GM21786 (cell line): Measurements from ENCODE around the gene GNS.

Experiments used
- ATAC-seq: cut with Tn5 transposase; IDR thresholded peaks from one replicate; pipeline ENCODE4 v1.9.1; 2021; ENCODE audit not compliant: unreplicated experiment

GNS gene

DNA sequence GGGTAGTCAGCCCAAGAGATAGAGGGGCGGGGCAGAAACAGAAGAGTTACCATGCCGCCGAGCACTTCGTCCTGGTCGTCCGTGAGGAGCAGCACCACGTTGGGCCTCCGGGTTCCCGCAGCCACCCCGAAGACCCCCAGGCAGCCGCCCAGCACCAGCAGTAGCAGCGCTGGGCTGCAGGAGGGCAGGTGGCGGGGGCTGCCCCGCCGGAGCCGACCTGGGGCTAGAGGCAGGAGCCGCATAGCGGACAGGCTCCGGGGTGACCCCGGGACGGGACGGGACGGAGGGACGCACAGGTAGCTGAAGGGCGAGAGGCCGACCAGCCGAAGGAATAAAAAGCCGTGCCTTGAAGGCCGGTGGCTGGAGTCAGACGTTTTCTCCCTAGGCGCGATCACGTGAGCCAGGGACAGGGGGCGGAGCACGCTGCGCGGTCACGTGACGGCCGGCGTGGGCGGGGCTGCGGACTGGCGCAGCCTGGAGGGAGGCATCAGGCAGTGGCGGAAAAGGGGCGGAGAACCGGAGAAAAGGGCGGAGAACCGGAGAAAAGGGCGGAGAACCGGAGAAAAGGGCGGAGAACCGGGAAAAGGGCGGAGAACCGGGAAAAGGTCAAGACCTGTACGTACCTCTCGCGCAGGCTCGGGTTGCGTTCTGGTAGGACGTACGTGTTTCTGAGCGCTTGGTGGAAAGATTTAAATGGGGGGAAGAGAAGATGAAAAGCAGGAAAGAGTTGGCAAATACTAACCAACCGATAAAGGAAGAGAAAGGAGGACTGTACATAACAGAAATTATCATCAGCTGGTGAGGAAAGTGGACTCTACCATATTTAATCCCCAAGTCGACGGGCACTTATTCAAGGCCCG lies at the start of gene GNS:
Gene GNS (minus strand): TSS at position 372 of the 860 bp plus-strand sequence. CDS start 130 bp downstream, at position 242.
- ATAC-seq = peak; percentile 70

DNA sequence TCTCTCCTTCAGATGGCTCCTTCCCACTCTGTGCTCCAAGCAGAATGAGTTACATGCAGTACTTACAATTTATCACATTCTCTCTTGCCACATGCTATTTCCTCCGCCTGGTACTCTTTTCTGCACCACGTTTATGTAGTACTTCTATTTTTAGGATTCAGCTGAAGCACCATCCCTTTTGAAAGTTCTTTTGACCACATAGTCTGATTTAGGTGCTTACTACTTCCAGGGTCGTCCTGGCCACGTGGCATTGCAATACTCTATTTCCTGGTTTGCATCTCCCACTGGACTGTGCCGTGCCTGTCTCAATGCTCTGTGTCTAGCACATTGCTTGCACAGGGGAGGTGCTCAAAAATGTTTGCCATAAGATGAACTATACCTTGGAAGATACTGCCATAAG lies 48.9 kb upstream of the GNS start:
- ATAC-seq = peak; percentile 66

DNA sequence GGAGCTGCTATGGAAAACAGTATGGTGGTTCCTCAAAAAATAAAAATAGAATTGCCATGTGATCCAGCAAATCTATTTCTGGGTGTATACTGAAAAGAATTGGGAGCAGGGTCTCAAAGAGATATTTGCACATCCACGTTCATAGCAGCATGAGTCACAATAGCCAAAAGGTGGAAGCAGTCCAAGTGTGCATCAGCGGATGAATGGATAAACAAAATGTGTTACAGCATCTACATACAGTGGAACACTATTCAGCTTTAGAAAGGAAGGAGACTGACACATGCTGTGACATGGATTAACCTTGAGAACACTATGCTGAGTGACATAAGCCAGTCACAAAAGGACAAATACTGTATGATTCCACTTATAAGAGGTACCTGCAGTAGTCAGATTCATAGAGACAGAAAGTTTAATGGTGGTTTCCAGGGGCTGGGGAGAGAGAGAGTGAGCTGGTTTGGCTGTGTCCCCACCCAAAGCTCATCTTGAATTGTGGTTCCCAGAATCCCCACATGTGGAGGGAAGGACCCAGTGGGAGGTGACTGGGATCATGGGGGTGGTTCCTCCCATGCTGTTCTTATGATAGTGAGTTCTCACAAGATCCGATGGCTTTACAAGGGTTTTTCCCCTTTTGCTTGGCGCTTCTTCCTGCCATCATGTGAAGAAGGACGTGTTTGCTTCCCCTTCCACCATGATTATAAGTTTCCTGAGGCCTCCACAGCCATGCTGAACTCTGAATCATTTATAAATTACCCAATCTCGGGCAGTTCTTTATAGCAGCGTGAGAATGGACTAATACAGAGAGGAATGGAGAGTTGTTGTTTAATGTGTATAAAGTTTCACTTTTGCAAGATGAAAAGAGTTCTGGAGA lies 47.6 kb upstream of the GNS start:
- ATAC-seq = no peak

DNA sequence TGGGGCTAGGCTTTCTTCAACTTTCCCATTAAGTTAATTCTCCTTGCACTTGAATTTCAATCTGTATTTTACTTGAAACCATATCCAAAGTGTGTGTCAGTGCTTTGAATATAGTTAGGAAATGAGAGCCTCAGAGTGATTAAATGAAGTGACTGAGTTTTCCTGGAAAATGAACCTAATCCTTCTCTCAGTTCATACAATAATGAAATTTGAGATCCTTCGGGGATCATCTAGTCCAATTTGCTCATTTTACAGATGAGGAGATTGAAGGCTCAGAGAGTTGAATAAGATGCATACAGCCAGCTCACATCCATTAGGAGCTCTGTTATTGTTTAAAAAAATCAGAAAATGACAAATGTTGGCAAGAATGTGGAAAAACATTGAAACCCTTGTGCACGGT lies 47.0 kb upstream of the GNS start:
- no peak for ATAC-seq

DNA sequence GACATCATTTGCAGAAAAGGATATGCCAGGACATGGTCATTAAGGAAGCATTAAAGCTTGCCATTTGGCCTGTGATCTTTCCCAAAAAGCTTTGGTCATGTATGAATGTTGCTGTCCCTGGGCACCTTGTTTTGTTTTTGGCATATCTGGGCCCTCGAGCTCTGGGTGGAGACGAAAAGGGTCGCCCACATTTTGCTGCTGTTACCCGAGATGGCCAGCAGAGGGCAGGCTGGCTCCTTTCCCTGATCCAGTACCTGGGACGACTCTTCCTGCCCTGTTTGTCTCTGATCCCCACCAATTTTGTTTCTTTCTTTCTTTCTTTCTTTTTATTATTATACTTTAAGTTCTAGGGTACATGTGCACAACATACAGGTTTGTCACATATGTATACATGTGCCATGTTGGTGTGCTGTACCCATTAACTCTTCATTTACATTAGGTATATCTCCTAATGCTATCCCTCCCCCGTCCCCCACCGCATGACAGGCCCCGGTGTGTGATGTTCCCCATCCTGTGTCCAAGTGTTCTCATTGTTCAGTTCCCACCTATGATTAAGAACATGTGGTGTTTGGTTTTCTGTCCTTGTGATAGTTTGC lies 43.1 kb upstream of the GNS start:
- peak; percentile 46 for ATAC-seq

DNA sequence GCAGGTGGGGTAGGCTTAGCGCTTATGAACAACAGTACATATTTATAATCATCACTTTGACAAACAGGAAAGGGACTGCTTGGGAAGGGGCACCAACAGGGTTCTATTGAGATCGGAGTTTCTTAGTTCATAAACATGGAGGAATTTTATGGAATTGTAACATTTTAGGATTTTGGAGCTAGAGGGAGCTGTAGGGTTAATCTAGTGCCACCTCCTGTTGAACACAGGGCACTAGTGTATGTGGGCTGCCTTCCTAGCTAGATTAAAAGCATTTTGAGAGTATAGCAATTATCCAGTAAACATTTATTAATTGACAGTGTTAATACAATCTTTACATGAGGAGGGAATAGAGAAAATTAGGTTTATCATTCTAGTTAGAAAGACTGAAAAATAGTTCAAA lies 42.2 kb upstream of the GNS start:
- no peak for ATAC-seq

DNA sequence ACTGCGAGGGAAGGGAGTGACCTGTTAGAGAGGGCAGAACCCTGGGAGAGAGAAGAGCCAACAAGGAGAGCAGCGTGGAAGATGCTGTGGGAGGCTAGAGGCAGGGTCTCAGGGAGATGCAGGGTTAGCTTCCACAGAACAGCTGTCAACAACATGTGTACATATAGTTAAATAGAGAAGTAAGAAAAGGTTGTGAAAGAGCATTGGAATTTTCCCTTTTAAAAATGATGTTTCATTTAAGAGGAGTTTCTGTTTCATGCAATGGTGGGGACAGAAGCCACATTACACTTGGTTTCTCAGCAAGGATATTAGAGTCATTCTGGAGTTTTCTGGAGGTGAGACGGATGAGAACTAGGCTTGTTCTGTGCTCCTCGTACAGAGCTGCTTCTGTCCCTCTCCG lies 41.4 kb upstream of the GNS start:
- ATAC-seq = peak; percentile 57

DNA sequence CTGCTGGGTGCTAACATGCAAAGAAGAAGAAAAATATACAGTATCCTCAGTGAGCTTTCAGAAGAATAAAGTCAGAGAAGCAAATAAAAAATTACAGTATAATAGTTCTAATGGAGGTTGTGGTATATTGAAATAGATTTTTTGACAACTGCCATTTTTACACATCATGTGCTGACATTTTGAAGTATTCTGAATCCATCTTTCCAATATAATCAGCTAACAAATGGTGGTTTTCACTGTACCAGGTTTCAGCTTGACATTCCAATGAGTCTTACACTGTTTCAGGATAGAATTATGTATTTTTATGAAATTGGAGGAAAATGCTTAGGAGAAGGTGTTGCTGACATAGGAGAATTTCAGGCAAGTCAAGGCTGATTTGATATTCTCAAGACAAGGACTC lies 39.0 kb upstream of the GNS start:
- ATAC-seq = no peak

DNA sequence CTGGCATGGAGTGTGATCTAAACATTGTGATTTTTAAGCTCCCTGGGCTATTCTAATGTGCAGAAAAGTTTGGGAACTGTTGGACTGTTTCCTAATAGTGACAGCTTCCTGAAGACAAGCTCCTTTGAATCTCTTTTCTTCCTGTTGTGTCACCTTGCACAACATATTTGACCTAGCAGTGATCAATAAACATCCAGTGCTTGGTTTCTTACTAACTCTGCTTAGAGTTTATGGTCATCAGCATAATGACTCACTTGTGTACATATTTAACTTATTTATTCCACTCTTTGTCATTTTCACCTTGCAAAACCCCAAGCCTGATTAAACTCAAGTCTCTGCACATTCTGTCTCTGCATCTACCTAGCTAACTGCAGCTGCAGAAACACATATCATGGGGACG lies 38.0 kb upstream of the GNS start:
- no peak for ATAC-seq

DNA sequence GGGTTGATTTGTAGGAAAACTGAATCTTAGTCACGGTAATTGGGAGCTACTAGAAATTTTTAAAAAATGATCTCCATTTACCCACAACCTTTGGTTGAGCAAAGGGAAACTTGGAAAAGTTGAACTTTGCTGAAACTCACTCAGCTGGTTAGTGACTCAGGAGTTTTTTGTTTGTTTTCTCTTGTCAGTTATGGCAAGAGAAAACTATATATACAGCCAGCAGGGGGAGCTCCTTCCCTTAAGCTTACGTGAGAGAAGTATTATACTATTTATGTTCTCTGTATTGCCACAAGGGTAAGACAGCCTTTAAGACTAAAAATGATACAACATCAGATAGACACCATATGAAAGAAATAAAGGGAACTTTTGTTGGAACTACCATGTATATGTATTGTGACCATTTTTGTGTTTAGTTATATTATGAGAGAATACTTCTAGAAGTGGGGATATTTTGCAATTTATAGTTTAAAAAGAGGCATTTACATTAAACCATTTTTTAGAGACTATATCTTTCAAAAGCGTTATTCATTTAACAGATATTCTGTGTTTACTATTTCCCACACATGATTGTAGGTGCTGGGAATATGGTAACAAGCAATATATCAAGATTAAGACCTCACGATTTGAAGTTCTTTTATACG lies 37.1 kb upstream of the GNS start:
- ATAC-seq = peak; percentile 85

DNA sequence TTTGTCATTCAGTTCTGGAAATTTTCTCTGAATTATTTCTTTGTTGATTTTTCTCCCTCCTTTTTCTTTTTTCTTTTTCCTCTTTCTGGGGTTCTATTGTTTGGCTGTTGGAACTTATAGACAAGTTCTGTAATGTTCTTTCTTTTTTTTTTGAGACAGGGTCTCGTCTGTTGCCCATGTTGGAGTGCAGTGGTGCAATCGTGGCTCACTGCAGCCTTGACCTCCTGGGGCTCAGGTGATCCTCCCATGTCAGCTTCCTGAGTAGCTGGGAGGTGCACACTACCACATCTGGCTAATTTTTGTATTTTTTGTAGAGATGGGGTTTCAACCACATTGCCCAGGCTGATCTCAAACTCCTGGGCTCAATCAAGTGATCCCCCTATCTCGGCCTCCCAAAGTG lies 35.1 kb upstream of the GNS start:
- ATAC-seq = no peak

DNA sequence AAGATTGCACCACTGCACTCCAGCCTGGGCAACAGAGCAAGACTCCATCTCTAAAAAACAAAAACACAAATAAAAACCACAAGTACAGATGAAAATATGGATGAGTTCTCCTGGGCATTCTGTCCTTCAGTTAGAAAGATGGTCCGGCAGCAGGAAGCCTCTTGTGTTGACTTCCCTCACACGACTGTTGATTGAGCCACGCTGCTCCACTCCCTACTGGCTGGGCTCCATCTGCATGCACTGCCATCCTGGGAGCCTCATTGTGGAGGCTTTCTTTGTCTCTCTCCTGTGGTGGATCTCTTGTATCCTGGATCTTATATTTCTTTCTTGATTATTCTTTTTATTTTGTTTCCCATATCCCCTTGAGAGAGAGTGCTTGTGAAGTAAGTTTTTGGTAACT lies 34.4 kb upstream of the GNS start:
- no peak for ATAC-seq

DNA sequence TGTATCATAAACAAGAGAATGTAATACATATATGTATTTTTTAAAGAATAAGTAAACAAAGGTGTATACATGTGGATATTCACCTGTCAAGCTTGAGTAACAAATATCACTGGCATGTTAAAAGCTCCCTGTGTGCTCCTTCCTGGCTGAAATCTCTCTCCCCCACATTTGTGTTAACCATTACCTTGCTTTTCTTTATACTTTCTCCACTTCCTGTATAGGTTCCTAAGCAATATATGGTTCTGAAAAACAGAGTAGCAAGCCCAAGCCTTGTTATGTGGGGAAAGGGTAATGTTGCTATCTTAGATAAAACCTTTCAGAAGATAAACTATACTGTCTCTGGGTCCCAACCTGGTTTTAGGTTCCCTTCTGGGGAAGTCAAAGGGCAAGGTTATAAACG lies 32.9 kb upstream of the GNS start:
- no peak for ATAC-seq

DNA sequence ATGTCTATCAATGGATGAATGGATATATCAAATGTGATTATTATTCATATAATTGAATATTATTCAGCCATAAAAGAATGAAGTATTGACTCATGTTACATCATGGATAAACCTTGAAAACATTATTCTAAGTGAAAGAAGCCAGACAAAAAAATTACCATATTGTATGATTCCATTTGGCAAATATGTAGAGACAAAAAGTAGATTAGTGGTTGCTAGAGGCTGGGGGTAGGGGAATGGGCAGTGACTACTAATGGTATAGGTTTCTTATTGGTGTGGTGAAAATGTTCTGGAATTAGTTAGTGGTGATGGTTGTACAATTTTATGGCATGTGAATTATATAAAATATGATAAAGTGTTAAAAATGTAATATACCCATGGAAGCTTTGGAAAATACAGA lies 31.8 kb upstream of the GNS start:
- no peak for ATAC-seq

DNA sequence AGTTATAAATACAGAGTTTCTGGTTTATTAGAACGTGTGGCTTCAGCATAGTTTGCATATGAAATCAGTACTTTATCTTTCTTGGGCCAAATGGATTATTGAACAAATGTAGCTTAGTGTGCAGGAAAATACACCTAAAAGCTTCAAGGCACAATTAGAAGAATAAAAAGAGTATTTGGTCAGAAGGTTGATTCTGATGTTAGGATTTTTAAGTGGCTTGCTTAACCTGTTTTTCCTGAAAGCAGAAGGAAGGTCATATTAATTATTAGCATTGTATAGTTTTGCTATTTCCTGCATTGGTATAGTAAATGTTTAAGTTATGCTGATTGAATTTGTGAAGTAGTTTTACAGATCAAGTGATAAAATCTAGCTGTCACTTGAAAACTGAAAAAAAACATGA lies 31.0 kb upstream of the GNS start:
- no peak for ATAC-seq

DNA sequence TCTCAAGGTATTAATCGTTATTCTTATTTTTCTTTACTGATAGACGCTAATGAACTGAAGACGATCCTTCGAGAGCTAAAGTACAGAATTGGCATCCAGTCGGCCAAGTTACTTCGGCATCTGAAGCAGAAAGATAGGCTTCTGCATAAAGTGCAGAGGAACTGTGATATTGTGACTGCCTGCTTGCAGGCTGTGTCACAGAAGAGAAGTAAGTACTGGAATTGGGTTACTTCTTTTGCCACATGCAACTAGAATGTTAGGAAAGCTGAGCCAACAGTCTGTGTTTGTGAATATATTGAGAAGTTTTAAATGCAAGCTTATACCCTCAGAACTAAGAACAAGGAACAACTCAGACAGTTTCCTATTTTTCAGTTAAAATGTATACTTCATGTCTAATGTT lies 26.6 kb upstream of the GNS start:
- no peak for ATAC-seq

DNA sequence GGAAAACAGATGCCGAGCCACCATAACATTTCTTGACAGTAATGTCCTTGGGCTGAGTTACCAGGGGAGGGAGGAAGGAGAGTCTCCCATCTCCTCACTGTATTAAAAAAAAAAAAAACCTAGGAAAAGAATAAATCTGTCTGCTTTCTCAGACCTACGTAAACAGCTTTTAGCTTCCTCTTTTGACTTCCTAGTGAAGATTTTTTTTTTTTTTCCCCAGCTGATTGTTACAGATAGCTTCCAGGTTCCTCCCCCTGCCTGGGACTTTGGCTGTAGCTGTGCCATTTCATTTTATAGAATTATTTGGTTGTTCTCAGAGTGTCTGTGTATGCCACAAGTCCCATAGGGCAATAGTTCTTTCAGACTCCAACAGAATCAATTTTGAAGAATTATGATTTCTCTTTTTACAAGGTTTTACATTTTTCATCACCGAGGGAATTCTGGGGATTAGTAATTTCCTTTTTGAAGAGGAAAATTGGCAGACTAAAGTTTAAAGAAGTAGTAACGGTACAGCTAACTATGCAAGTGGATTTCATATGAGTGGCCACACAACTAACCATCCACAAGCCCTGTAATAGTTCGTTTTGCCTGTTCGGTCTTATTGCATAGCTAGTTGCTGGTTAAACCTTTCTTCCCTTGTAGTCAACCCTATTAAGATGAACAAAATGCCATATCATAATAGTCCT lies 23.1 kb upstream of the GNS start:
- ATAC-seq = no peak

DNA sequence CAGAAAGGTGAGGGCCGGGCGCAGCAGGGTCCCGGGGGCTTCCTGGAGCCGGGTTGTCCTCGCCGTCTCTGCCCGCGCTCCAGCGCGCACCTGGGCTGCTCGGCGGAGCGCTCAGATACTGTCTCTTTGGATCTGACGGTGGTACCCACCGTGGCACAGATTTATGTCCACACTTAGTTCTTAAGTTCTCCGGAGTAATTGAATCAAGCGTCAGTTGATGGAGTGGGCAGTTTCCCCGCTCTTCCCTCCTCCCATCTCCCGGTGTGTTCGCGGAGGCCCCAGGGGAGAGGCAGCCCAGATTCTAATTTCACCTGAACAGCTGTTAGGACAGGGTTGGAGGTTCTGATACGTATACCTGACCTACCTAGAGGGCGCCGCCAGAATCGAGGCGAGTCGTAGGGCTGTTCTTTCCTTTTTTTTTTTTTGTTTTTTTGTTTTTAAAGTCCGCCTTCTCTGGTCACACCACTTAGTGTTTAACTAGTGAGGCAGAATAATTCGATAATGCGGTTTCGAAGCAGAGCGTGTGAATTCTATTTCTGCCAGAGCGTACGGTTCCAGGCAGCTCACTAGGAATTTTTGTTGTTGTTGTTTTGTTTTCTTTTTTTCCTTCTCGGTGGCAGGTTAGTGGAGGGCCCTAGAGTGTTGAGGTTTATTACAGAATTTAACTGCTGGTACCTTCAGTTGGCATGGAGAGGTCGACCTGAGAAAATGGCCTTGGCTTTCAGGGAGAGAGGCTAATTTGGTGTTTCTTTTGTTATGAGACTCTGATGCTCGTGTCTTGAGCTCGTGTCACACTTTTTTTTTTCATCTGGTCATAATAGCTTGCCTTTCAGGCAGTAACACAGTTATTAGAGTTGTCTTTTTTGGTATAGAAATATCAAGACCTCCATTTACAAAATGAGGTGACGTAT lies 22.3 kb upstream of the GNS start:
- no peak for ATAC-seq

DNA sequence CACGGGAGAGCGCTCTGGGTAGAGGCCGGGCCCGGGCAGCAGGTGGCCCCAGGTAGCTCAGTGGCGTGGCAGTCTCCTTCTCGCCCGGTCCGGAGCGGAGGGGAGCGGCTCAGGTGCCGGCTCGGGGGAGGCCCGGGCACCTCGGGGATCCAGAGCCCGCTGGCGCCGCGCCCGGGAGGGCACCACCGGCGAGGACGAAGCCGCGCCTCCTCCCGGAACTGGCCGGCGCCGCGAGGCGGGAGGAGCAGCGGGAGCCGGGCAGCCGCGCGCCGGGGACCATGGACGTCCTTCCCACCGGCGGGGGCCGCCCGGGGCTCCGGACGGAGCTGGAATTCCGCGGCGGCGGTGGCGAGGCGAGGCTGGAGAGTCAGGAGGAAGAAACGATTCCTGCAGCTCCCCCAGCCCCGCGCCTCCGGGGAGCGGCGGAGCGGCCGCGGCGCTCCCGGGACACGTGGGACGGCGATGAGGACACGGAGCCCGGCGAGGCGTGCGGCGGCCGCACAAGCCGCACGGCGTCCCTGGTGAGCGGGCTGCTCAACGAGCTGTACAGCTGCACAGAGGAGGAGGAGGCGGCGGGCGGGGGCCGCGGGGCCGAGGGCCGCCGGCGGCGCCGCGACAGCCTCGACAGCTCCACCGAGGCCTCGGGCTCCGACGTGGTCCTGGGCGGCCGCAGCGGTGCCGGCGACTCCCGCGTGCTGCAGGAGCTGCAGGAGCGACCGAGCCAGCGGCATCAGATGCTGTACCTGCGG lies 21.5 kb upstream of the GNS start:
- no peak for ATAC-seq
